Stimulated activated naive CD8-positive, alpha-beta T cell treated with anti-CD3 and anti-CD28 coated beads, Interleukin-15, amount 100 ng/mL, for 72 hours (primary cell): Measurements from ENCODE around the gene SIGLEC11.
"Not testable (repeated sequence)": the region's sequence is repeated elsewhere in the genome, so short reads cannot be mapped to it uniquely, and the experiment has no call there.

Experiments
- ATAC-seq: fragments of 150-1000 bp; cut with Tn5 transposase; 2 replicates; pipeline ENCODE4 v1.10.0; 2021; ENCODE audit warnings: mild to moderate bottlenecking, moderate library complexity
- DNase-seq, 2 donors: peaks; one replicate each; pipeline ENCODE4 v3.0.0; 2021 to 2022
- H3K27ac Mint-ChIP-seq, 2 donors: one replicate each; pipeline ENCODE4 v1.8.0; 2022; ENCODE audit warnings: mild to moderate bottlenecking in 2 of 2, mixed read lengths in 2 of 2, moderate library complexity in 2 of 2
- H3K27me3 Mint-ChIP-seq: one replicate; pipeline ENCODE4 v1.8.0; 2022; ENCODE audit warnings: mixed read lengths
- H3K4me1 Mint-ChIP-seq: one replicate; pipeline ENCODE4 v1.8.0; 2022; ENCODE audit warnings: mild to moderate bottlenecking, mixed read lengths
- H3K4me3 Mint-ChIP-seq, 2 donors: one replicate each; pipeline ENCODE4 v1.8.0; 2022; ENCODE audit warnings: mild to moderate bottlenecking in 2 of 2, mixed read lengths in 2 of 2, moderate library complexity in 1 of 2
- H3K9me3 Mint-ChIP-seq, 2 donors: one replicate each; pipeline ENCODE4 v1.8.0; 2022; ENCODE audit warnings: mixed read lengths in 2 of 2

SIGLEC11 gene

GRCh38 chr19:49927526-49928264 is 33.3 kb downstream of the SIGLEC11 start:
- peak overlapping the region; percentile 94 to 99 for H3K4me3 Mint-ChIP-seq
- peaks cover 85% of the 10 kb centered on the region for H3K4me1 Mint-ChIP-seq
- no peaks in the 10 kb centered on the region for H3K27me3 Mint-ChIP-seq

GRCh38 chr19:49926515-49926914 is 34.5 kb downstream of the SIGLEC11 start:
- ATAC-seq = no peak
- Mint-ChIP-seq H3K27me3 (no peaks in the 10 kb centered on the region), H3K4me3 (peak overlapping the region in 1 of 2 donors; percentile 62), H3K4me1 (peaks cover 85% of the 10 kb centered on the region), H3K27ac (peak overlapping the region in 1 of 2 donors; percentile 25), H3K9me3 (peaks cover 8% of the 10 kb centered on the region in 2 donors)
- no peak for DNase-seq

More at GRCh38 chr19:49927526-49928264, 33.3 kb downstream of the SIGLEC11 start:
- ATAC-seq = no peak
- Mint-ChIP-seq H3K9me3 (peaks cover 14 to 17% of the 10 kb centered on the region in 2 donors), H3K27ac (peak overlapping the region; percentile 96)
- DNase-seq = no peak

GRCh38 chr19:49925486-49925885 is 35.5 kb downstream of the SIGLEC11 start:
- peaks cover 6 to 7% of the 10 kb centered on the region in 2 donors for H3K9me3 Mint-ChIP-seq
- DNase-seq = no peak
- no peak for ATAC-seq
- H3K4me1 Mint-ChIP-seq = peaks cover 85% of the 10 kb centered on the region
- peak overlapping the region in 1 of 2 donors; percentile 45 for H3K4me3 Mint-ChIP-seq
- no peaks in the 10 kb centered on the region for H3K27me3 Mint-ChIP-seq
- peak overlapping the region in 1 of 2 donors; percentile 87 for H3K27ac Mint-ChIP-seq

- H3K9me3 Mint-ChIP-seq, ATAC-seq, H3K27me3 Mint-ChIP-seq, DNase-seq: not testable (repeated sequence)
- peaks cover 85% of the 10 kb centered on the region for H3K4me1 Mint-ChIP-seq
- H3K4me3 Mint-ChIP-seq = peak overlapping the region in 1 of 2 donors; percentile 70
- peak overlapping the region; percentile 34 to 96 for H3K27ac Mint-ChIP-seq
Measured at GRCh38 chr19:49924881-49925210, 36.1 kb downstream of the SIGLEC11 start.

- Mint-ChIP-seq H3K27ac (peak overlapping the region; percentile 96 to 98), H3K4me3 (peak overlapping the region; percentile 49 to 70), H3K4me1 (peaks cover 87% of the 10 kb centered on the region), H3K9me3 (no peaks in the 10 kb centered on the region), H3K27me3 (no peaks in the 10 kb centered on the region)
- ATAC-seq (no peak), DNase-seq (peak in 1 of 2 donors; percentile 51)
Measured at GRCh38 chr19:49924004-49924880, 36.7 kb downstream of the SIGLEC11 start.

- no peak for ATAC-seq
- H3K27me3 Mint-ChIP-seq = no peaks in the 10 kb centered on the region
- H3K9me3 Mint-ChIP-seq = no peaks in the 10 kb centered on the region
- peaks cover 87% of the 10 kb centered on the region for H3K4me1 Mint-ChIP-seq
- peak overlapping the region; percentile 33 to 98 for H3K27ac Mint-ChIP-seq
- peak overlapping the region in 1 of 2 donors; percentile 23 for H3K4me3 Mint-ChIP-seq
- no peak for DNase-seq
Measured at GRCh38 chr19:49923055-49924003, 37.6 kb downstream of the SIGLEC11 start.

GRCh38 chr19:49921871-49922795 is 38.8 kb downstream of the SIGLEC11 start:
- Mint-ChIP-seq H3K4me3 (peak overlapping the region in 1 of 2 donors; percentile 9), H3K27ac (peak overlapping the region in 1 of 2 donors; percentile 88), H3K27me3 (no peaks in the 10 kb centered on the region), H3K9me3 (no peaks in the 10 kb centered on the region), H3K4me1 (peaks cover 82% of the 10 kb centered on the region)
- peak; percentile 76 for ATAC-seq
- DNase-seq = peak in 1 of 2 donors; percentile 36

- H3K4me3 Mint-ChIP-seq = no peak overlapping the region
- H3K27ac Mint-ChIP-seq = peak overlapping the region in 1 of 2 donors; percentile 95
- no peak for ATAC-seq
- DNase-seq = no peak
- peaks cover 84% of the 10 kb centered on the region for H3K4me1 Mint-ChIP-seq
- no peaks in the 10 kb centered on the region for H3K9me3 Mint-ChIP-seq
- no peaks in the 10 kb centered on the region for H3K27me3 Mint-ChIP-seq
Measured at GRCh38 chr19:49920624-49921363, 40.2 kb downstream of the SIGLEC11 start.

GRCh38 chr19:49918089-49918488 is 42.9 kb downstream of the SIGLEC11 start:
- DNase-seq = no peak

GRCh38 chr19:49916839-49917733 is 43.9 kb downstream of the SIGLEC11 start:
- Mint-ChIP-seq H3K27ac (peak overlapping the region; percentile 7 to 49), H3K27me3 (no peaks in the 10 kb centered on the region), H3K4me3 (no peak overlapping the region), H3K4me1 (peaks cover 84% of the 10 kb centered on the region), H3K9me3 (no peaks in the 10 kb centered on the region)
- ATAC-seq (no peak), DNase-seq (no peak)

More at GRCh38 chr19:49918089-49918488, 42.9 kb downstream of the SIGLEC11 start:
- no peaks in the 10 kb centered on the region for H3K27me3 Mint-ChIP-seq
- ATAC-seq = no peak
- H3K4me1 Mint-ChIP-seq = peaks cover 84% of the 10 kb centered on the region
- peak overlapping the region in 1 of 2 donors; percentile 68 for H3K27ac Mint-ChIP-seq
- H3K9me3 Mint-ChIP-seq = no peaks in the 10 kb centered on the region
- no peak overlapping the region for H3K4me3 Mint-ChIP-seq

GRCh38 chr19:49915271-49915670 is 45.7 kb downstream of the SIGLEC11 start:
- H3K9me3 Mint-ChIP-seq = no peaks in the 10 kb centered on the region
- no peak for ATAC-seq
- H3K27ac Mint-ChIP-seq = peak overlapping the region in 1 of 2 donors; percentile 69
- peaks cover 83% of the 10 kb centered on the region for H3K4me1 Mint-ChIP-seq
- no peak overlapping the region for H3K4me3 Mint-ChIP-seq
- H3K27me3 Mint-ChIP-seq = no peaks in the 10 kb centered on the region
- no peak for DNase-seq

- H3K4me1 Mint-ChIP-seq = peaks cover 75% of the 10 kb centered on the region
- ATAC-seq (no peak), DNase-seq (no peak)
Measured at GRCh38 chr19:49913720-49914119, 47.3 kb downstream of the SIGLEC11 start.

More at GRCh38 chr19:49913720-49914119, 47.3 kb downstream of the SIGLEC11 start:
- Mint-ChIP-seq H3K27ac (peak overlapping the region; percentile 8 to 89), H3K27me3 (no peaks in the 10 kb centered on the region), H3K9me3 (no peaks in the 10 kb centered on the region), H3K4me3 (peak overlapping the region in 1 of 2 donors; percentile 9)
